ENCODE data around the gene OSGIN1.

OSGIN1 gene

GRCh38 chr16:83981799-83982198 lies 28.8 kb downstream of the OSGIN1 start:
- Histone ChIP-seq H3K36me3 (ENCODE audit: control insufficient read depth in 1 of 2, insufficient read depth in 2 of 2, low read length in 2 of 2) (no peaks in the 10 kb centered on the region), H3K9me3 (ENCODE audit: control insufficient read depth in 1 of 2, low read length in 2 of 2) (peaks cover 4 to 9% of the 10 kb centered on the region in 2 donors), H3K27me3 (ENCODE audit: low read depth, low read length) (no peaks in the 10 kb centered on the region), H3K4me1 (ENCODE audit: control insufficient read depth in 1 of 2, insufficient read depth in 2 of 2, low read length in 2 of 2) (no peaks in the 10 kb centered on the region), H3K27ac (ENCODE audit: low read length) (no peak overlapping the region), H3K4me3 (ENCODE audit: low read depth in 1 of 2, low read length in 2 of 2) (no peak overlapping the region)

- Histone ChIP-seq H3K4me1 (ENCODE audit: control insufficient read depth in 1 of 2, insufficient read depth in 2 of 2, low read length in 2 of 2) (no peaks in the 10 kb centered on the region), H3K27me3 (ENCODE audit: low read depth, low read length) (no peaks in the 10 kb centered on the region), H3K27ac (ENCODE audit: low read length) (no peak overlapping the region), H3K9me3 (ENCODE audit: control insufficient read depth in 1 of 2, low read length in 2 of 2) (peaks cover under 1 to 4% of the 10 kb centered on the region in 2 donors), H3K36me3 (ENCODE audit: control insufficient read depth in 1 of 2, insufficient read depth in 2 of 2, low read length in 2 of 2) (no peaks in the 10 kb centered on the region), H3K4me3 (ENCODE audit: low read depth in 1 of 2, low read length in 2 of 2) (no peak overlapping the region)
Observed at GRCh38 chr16:83983491-83983890, 30.5 kb downstream of the OSGIN1 start.

- H3K36me3 ChIP-seq (ENCODE audit: control insufficient read depth in 1 of 2, insufficient read depth in 2 of 2, low read length in 2 of 2): no peaks in the 10 kb centered on the region
Observed at GRCh38 chr16:83989300-83989699, 36.3 kb downstream of the OSGIN1 start.

GRCh38 chr16:83990492-83990891 lies 37.5 kb downstream of the OSGIN1 start:
- H3K4me3 ChIP-seq (ENCODE audit: low read depth in 1 of 2, low read length in 2 of 2): no peak overlapping the region
- H3K27me3 ChIP-seq (ENCODE audit: low read depth, low read length): no peaks in the 10 kb centered on the region
- no peaks in the 10 kb centered on the region for H3K4me1 ChIP-seq (ENCODE audit: control insufficient read depth in 1 of 2, insufficient read depth in 2 of 2, low read length in 2 of 2)
- H3K9me3 ChIP-seq (ENCODE audit: control insufficient read depth in 1 of 2, low read length in 2 of 2): no peaks in the 10 kb centered on the region
- no peaks in the 10 kb centered on the region for H3K36me3 ChIP-seq (ENCODE audit: control insufficient read depth in 1 of 2, insufficient read depth in 2 of 2, low read length in 2 of 2)
- H3K27ac ChIP-seq (ENCODE audit: low read length): no peak overlapping the region

More at GRCh38 chr16:83989300-83989699, 36.3 kb downstream of the OSGIN1 start:
- no peak overlapping the region for H3K4me3 ChIP-seq (ENCODE audit: low read depth in 1 of 2, low read length in 2 of 2)
- H3K27me3 ChIP-seq (ENCODE audit: low read depth, low read length): no peaks in the 10 kb centered on the region
- H3K4me1 ChIP-seq (ENCODE audit: control insufficient read depth in 1 of 2, insufficient read depth in 2 of 2, low read length in 2 of 2): no peaks in the 10 kb centered on the region
- no peak overlapping the region for H3K27ac ChIP-seq (ENCODE audit: low read length)
- H3K9me3 ChIP-seq (ENCODE audit: control insufficient read depth in 1 of 2, low read length in 2 of 2): no peaks in the 10 kb centered on the region

GRCh38 chr16:83992624-83993023 lies 39.6 kb downstream of the OSGIN1 start:
- Histone ChIP-seq H3K4me1 (ENCODE audit: control insufficient read depth in 1 of 2, insufficient read depth in 2 of 2, low read length in 2 of 2) (no peaks in the 10 kb centered on the region), H3K9me3 (ENCODE audit: control insufficient read depth in 1 of 2, low read length in 2 of 2) (no peaks in the 10 kb centered on the region), H3K36me3 (ENCODE audit: control insufficient read depth in 1 of 2, insufficient read depth in 2 of 2, low read length in 2 of 2) (no peaks in the 10 kb centered on the region), H3K4me3 (ENCODE audit: low read depth in 1 of 2, low read length in 2 of 2) (no peak overlapping the region), H3K27ac (ENCODE audit: low read length) (no peak overlapping the region), H3K27me3 (ENCODE audit: low read depth, low read length) (peaks cover 7% of the 10 kb centered on the region)

GRCh38 chr16:83994087-83994486 lies 41.0 kb downstream of the OSGIN1 start:
- H3K27me3 ChIP-seq (ENCODE audit: low read depth, low read length): peaks cover 7% of the 10 kb centered on the region
- no peak overlapping the region for H3K27ac ChIP-seq (ENCODE audit: low read length)
- H3K36me3 ChIP-seq (ENCODE audit: control insufficient read depth in 1 of 2, insufficient read depth in 2 of 2, low read length in 2 of 2): no peaks in the 10 kb centered on the region
- H3K4me3 ChIP-seq (ENCODE audit: low read depth in 1 of 2, low read length in 2 of 2): no peak overlapping the region
- H3K9me3 ChIP-seq (ENCODE audit: control insufficient read depth in 1 of 2, low read length in 2 of 2): no peaks in the 10 kb centered on the region
- no peaks in the 10 kb centered on the region for H3K4me1 ChIP-seq (ENCODE audit: control insufficient read depth in 1 of 2, insufficient read depth in 2 of 2, low read length in 2 of 2)

- H3K27me3 ChIP-seq (ENCODE audit: low read depth, low read length): peaks cover 7% of the 10 kb centered on the region
- H3K36me3 ChIP-seq (ENCODE audit: control insufficient read depth in 1 of 2, insufficient read depth in 2 of 2, low read length in 2 of 2): no peaks in the 10 kb centered on the region
- H3K4me3 ChIP-seq (ENCODE audit: low read depth in 1 of 2, low read length in 2 of 2): no peak overlapping the region
- H3K4me1 ChIP-seq (ENCODE audit: control insufficient read depth in 1 of 2, insufficient read depth in 2 of 2, low read length in 2 of 2): no peaks in the 10 kb centered on the region
- H3K9me3 ChIP-seq (ENCODE audit: control insufficient read depth in 1 of 2, low read length in 2 of 2): no peaks in the 10 kb centered on the region
- no peak overlapping the region for H3K27ac ChIP-seq (ENCODE audit: low read length)
Observed at GRCh38 chr16:83994703-83995102, 41.7 kb downstream of the OSGIN1 start.

GRCh38 chr16:83995754-83996153 lies 42.7 kb downstream of the OSGIN1 start:
- Histone ChIP-seq H3K27ac (ENCODE audit: low read length) (no peak overlapping the region), H3K9me3 (ENCODE audit: control insufficient read depth in 1 of 2, low read length in 2 of 2) (no peaks in the 10 kb centered on the region), H3K4me1 (ENCODE audit: control insufficient read depth in 1 of 2, insufficient read depth in 2 of 2, low read length in 2 of 2) (no peaks in the 10 kb centered on the region), H3K27me3 (ENCODE audit: low read depth, low read length) (peaks cover 7% of the 10 kb centered on the region), H3K4me3 (ENCODE audit: low read depth in 1 of 2, low read length in 2 of 2) (no peak overlapping the region), H3K36me3 (ENCODE audit: control insufficient read depth in 1 of 2, insufficient read depth in 2 of 2, low read length in 2 of 2) (no peaks in the 10 kb centered on the region)

- no peaks in the 10 kb centered on the region for H3K36me3 ChIP-seq (ENCODE audit: control insufficient read depth in 1 of 2, insufficient read depth in 2 of 2, low read length in 2 of 2)
- no peaks in the 10 kb centered on the region for H3K4me1 ChIP-seq (ENCODE audit: control insufficient read depth in 1 of 2, insufficient read depth in 2 of 2, low read length in 2 of 2)
- H3K27me3 ChIP-seq (ENCODE audit: low read depth, low read length): peaks cover 7% of the 10 kb centered on the region
- no peaks in the 10 kb centered on the region for H3K9me3 ChIP-seq (ENCODE audit: control insufficient read depth in 1 of 2, low read length in 2 of 2)
- H3K4me3 ChIP-seq (ENCODE audit: low read depth in 1 of 2, low read length in 2 of 2): no peak overlapping the region
- no peak overlapping the region for H3K27ac ChIP-seq (ENCODE audit: low read length)
Observed at GRCh38 chr16:83996481-83997252, 43.6 kb downstream of the OSGIN1 start.

GRCh38 chr16:83998091-83998490 lies 45.1 kb downstream of the OSGIN1 start:
- no peaks in the 10 kb centered on the region for H3K36me3 ChIP-seq (ENCODE audit: control insufficient read depth in 1 of 2, insufficient read depth in 2 of 2, low read length in 2 of 2)

GRCh38 chr16:84000989-84001642 lies 48.1 kb downstream of the OSGIN1 start:
- Histone ChIP-seq H3K27ac (ENCODE audit: low read length) (no peak overlapping the region), H3K27me3 (ENCODE audit: low read depth, low read length) (peaks cover 6% of the 10 kb centered on the region), H3K4me1 (ENCODE audit: control insufficient read depth in 1 of 2, insufficient read depth in 2 of 2, low read length in 2 of 2) (no peaks in the 10 kb centered on the region), H3K9me3 (ENCODE audit: control insufficient read depth in 1 of 2, low read length in 2 of 2) (no peaks in the 10 kb centered on the region), H3K36me3 (ENCODE audit: control insufficient read depth in 1 of 2, insufficient read depth in 2 of 2, low read length in 2 of 2) (no peaks in the 10 kb centered on the region), H3K4me3 (ENCODE audit: low read depth in 1 of 2, low read length in 2 of 2) (no peak overlapping the region)

More at GRCh38 chr16:83998091-83998490, 45.1 kb downstream of the OSGIN1 start:
- Histone ChIP-seq H3K9me3 (ENCODE audit: control insufficient read depth in 1 of 2, low read length in 2 of 2) (no peaks in the 10 kb centered on the region), H3K27me3 (ENCODE audit: low read depth, low read length) (peaks cover 7% of the 10 kb centered on the region), H3K4me1 (ENCODE audit: control insufficient read depth in 1 of 2, insufficient read depth in 2 of 2, low read length in 2 of 2) (no peaks in the 10 kb centered on the region), H3K27ac (ENCODE audit: low read length) (no peak overlapping the region), H3K4me3 (ENCODE audit: low read depth in 1 of 2, low read length in 2 of 2) (no peak overlapping the region)
